Subcutaneous adipose tissue (tissue), 4 donors: ENCODE measurements around the gene TMEM51. TPM values are rescaled to one million over a fixed set of nuclear protein-coding genes. Genes with fewer than 3 reads are reported as not detected.

Experiments
- total RNA-seq, 4 donors: library from RNA; depleted of rRNA; stranded (reverse); fragments of >200 nt; gene quantifications; one replicate each; pipeline ENCODE4 v1.1.0, GENCODE V29; 2016
- TF ChIP-seq, protein P1 (sequence below): fragments of 450-650 bp; IDR thresholded peaks from one replicate; pipeline ENCODE4 v1.5.1; 2016; ENCODE audit warnings: low read depth, mild to moderate bottlenecking, control low read depth, antibody characterized with exemption, moderate library complexity

The TMEM51 gene
- total RNA-seq, 4 donors from 2014 or later = 0.94 to 8.5 (median 1.1) TPM

DNA sequence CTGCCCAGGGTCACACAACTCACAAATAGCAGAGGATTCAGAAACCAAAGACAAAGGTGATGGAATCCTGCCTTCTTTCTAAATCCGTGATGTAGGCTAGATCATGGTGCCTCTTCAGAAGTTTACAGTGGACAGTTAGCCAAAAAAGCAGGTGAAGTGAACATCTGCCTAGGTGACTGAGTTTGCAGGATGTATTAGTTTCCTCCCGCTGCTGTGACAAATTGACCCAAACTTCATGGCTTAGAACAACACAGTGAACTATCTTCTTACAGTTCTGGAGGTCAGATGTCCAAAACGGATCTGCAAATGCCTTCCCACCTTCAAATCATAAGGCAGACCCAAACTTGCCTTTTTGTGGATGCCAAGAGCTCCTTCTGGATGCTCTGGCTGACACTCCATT lies 3.2 kb upstream of the TMEM51 start:
- TF ChIP-seq, protein P1, sequence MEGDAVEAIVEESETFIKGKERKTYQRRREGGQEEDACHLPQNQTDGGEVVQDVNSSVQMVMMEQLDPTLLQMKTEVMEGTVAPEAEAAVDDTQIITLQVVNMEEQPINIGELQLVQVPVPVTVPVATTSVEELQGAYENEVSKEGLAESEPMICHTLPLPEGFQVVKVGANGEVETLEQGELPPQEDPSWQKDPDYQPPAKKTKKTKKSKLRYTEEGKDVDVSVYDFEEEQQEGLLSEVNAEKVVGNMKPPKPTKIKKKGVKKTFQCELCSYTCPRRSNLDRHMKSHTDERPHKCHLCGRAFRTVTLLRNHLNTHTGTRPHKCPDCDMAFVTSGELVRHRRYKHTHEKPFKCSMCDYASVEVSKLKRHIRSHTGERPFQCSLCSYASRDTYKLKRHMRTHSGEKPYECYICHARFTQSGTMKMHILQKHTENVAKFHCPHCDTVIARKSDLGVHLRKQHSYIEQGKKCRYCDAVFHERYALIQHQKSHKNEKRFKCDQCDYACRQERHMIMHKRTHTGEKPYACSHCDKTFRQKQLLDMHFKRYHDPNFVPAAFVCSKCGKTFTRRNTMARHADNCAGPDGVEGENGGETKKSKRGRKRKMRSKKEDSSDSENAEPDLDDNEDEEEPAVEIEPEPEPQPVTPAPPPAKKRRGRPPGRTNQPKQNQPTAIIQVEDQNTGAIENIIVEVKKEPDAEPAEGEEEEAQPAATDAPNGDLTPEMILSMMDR = no peak

DNA sequence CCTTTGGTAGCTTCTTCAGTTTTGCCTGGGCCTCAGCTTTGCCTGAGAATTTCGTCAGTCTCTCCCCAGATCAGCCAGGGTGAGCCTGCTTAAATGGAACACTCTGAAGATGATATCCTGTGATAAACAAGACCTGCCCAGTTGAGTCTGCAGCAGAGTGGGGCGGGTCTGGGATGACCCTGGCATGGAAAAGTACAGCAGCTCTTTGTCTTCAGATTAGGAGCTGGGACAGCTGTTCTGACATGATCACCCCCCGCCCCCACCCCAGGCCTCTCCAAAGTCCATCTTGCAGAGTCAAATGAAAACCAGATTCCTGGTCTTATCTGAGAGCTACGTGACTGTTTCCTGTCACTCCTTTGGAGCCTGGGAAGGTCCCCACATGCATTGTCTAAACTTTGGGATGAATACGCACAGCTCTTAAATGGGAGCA lies 2.2 kb upstream of the TMEM51 start:
- TF ChIP-seq, protein P1 = no peak

DNA sequence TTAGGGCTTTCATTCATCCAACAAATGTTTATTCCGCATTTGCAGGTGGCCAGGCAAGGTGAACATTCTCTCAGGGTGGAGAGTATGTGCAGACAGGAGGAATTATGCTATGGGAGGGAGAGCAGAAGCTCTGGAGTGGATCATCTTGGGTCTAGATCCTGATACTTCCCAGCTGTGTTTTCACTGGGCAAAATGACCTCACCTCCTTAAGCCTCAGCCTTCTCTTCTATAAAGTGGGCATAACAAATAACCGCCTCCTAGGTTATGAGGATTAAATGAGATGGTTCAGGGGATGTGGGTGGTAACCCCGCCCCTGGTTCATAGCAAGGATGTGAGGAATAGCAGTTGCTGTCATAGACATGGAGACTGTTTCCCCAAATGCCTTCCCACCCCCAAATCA lies 1.7 kb upstream of the TMEM51 start:
- TF ChIP-seq, protein P1 = no peak

DNA sequence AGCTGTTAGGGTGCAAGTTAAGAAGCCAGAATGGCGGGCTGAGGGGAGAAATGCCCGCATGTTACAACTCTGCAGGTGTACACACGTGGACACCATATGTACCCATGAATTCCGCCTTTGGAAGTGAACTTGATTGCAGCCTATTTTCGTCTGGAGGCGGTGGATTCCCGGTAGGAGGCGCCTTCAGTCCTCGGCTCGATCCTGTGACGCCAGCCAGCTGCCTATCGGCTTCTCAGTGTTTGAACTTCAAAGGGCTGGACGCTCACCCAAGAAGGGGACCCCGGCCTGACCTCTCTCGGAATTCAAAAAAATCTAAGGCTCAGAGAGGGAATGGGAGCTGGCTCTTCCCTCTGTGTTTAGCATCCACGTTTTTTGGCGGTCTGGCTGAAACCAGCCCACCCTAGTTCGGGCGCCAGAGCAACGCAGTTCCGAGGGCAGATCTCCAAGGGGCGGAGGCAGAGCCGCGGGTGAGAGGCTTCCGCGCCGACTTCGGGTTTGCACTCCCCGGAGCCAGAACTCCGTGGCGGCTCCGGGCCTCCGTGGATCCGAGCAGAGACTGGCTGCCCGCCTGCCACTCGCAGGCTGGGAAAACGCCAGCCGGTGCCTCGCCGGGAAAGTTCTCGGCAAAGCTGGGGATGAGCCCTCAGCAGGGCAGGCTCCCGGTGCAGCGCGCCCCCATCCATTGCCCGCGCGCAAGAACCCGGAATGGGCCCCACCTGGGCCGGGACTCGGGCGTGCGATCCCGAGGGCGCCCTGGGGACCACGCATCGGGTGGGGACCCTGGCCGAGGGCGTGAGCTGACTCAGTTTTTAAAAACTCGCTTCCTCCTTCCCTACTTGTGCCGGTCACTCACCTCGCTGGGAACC lies 996 bp upstream of the TMEM51 start:
- TF ChIP-seq, protein P1 = no peak

DNA sequence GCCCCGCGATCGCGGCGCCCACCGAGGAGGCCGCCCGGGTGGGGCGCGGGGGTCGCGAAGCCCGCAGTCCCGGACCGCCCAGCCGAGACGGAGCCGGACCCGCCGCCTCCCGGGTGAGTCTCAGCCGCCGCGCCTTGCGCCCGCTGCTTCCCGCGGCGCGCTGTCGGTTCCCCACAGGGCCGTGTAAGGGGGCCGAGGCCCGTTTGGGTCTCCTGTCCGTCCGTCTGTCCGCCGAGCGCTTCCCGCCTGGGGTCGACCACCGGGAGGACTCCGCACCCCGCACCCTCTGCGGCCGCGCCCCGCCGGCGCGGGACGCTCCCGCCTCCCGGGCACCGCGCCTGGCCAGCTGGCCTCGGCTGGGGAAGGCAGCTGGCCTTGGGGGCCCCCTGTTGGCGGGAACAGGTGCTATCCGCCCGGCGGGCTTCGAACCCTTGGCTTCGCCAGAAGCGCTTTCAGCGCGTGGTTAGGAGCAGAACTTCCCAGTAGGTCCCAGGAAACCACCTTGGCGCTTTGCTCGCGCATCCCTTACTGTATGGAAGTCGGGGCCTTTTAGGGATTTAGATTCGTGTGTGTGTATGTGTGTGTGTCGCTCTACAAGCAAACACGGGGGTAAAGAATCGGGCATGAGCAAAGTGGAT lies 414 bp downstream of the TMEM51 start:
- TF ChIP-seq, protein P1 = no peak

DNA sequence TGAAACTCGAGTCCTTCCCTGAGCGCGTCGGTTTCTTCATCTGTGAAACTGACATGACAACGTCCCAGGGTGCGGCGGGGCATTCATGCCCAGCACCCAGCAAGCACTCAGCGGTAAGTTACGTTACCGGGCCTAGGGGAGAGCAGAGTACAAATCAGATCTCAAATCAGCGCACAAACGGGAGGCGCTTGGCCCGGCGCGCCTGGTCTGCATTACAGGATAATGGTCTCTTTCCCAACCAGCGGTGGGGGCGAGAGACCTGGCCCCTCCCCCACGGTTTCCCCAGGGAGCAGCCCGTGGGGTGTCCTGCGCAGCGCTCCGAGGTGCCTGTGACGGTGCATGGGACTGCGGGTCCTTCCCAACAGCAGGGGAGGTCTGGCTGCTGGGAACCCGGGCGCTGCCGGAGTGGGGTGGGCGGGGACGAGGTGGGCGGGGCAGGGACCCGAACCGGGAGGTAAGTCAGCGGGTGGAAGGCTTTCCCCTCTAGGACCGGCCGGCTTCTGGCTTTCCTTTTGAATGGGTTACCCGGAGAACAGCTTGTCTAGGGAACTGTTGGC lies 1.0 kb downstream of the TMEM51 start:
- TF ChIP-seq, protein P1 = no peak

DNA sequence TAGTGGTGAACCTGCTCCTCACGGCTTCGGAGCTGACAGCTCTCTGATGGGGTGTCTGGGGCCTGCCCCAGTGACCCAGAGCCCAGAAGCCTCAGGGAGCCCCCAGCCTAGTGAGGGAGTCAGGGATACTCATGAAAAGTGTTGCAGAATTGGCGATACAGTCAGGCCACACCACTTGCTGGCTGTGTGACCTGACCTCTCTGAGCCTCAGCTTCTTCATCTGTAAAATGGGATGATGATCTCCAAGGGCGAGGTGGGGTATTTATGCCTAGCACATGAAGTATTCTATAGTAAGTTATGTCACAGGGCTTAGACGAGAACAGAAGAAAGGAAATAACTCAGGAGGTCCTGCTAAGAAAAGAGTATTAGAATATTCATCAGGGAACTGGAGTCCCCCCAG lies 1.6 kb downstream of the TMEM51 start:
- TF ChIP-seq, protein P1 = no peak
